ENCODE data around the gene INPP5A.
"Not testable (repeated sequence)": the region's sequence is repeated elsewhere in the genome, so short reads cannot be mapped to it uniquely, and the experiment has no call there.

The INPP5A gene

DNA sequence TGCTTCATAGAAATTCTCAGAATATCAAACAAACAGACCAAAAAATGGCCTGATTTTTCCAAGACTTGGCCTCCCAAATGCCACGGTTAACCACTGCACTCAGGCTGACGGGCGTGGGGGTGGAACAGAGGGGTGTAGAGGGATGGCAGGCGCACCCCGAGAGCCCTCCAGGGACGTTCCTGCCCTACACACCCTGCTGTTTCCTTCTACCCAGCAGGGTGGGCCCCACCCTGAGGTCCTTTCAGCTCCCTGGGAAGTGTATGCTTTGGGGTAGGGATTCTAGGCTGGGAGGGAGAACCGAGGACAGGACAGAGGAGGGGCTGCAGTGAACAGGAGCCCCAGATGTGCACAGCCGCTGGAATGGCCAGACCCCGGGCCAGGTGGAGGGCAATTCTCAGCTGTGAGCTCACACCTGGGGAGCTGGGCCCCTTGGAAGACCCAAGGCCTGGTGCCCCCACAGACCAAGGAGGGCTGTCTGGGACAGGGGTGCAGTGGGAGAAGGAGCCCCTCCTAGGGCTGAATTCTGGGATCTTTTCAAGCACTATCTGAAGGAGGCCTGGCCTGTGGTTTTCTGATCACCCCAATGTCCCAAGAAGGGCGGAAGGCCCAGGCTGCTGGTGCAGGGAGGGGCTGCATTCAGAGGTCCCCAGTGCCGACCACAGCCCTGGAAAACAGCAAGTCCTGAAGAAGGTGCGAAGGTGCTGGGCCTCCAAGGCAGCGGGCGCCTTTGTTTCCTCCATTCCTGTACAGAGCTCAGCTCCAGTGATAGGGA lies 32.9 kb upstream of the INPP5A start:
- DNase-seq: no peak

DNA sequence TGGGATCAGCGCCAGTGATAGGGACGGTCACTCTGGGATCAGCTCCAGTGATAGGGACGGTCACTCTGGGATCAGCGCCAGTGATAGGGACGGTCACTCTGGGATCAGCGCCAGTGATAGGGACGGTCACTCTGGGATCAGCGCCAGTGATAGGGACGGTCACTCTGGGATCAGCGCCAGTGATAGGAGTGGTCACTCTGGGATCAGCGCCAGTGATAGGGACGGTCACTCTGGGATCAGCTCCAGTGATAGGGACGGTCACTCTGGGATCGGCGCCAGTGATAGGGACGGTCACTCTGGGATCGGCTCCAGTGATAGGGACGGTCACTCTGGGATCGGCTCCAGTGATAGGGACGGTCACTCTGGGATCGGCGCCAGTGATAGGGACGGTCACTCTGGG lies 32.0 kb upstream of the INPP5A start:
- not testable (repeated sequence) for DNase-seq

GRCh38 chr10:132506711-132507408 lies 30.7 kb upstream of the INPP5A start:
- DNase-seq: no peak

DNA sequence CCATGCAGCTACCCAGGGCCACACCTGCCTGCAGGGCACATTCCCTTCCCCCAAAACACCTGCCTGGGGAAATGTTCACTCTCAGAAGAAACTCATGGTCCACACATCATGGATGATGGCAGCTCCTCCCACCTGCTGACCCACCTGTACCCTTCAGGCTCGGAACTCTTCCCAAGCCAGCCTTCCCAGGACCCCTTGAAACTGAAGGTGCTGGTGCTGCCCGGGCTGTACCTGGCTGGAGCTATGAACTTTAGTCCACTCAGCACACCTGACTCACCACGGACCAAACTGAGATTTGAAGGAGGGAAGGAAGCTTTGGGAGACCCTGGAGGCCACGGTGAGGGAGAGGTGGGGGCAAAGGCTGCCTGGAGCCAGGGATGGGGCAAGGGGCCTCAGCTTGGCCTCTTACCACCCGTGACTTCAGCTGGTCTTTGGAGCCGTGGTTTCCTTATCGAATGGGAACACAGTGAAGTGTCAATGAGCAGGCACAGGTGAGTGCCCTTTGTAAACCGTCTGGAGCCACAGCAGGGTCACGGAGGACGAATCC lies 30.1 kb upstream of the INPP5A start:
- DNase-seq: no peak

DNA sequence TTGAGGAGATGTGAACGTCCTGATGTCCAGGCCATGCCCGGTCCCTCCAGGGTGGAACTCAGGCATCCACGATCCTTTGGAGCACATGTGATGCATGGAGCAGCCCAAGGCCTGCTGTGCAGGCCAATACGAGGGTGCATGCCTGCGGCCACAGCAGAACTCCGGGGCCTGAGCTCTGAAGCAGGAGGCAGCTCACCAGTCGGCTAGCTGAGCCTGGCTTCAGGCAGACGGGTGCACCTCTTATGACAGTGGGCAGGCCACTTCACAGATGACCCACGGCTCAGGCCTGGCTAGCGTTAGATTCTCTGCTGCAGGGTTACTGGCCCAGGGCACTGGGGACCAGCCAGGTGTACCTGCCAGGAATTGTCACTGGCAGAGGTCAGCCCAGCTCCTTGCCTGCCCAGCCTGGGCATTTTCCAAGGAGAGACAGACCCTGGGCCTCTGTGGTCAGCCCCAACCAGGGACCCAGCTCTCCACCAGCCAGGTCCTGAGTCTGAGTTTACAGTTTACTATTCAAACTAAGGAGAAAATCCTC lies 29.6 kb upstream of the INPP5A start:
- DNase-seq: no peak

- DNase-seq: no peak
Observed at GRCh38 chr10:132508581-132509443, 28.8 kb upstream of the INPP5A start.

DNA sequence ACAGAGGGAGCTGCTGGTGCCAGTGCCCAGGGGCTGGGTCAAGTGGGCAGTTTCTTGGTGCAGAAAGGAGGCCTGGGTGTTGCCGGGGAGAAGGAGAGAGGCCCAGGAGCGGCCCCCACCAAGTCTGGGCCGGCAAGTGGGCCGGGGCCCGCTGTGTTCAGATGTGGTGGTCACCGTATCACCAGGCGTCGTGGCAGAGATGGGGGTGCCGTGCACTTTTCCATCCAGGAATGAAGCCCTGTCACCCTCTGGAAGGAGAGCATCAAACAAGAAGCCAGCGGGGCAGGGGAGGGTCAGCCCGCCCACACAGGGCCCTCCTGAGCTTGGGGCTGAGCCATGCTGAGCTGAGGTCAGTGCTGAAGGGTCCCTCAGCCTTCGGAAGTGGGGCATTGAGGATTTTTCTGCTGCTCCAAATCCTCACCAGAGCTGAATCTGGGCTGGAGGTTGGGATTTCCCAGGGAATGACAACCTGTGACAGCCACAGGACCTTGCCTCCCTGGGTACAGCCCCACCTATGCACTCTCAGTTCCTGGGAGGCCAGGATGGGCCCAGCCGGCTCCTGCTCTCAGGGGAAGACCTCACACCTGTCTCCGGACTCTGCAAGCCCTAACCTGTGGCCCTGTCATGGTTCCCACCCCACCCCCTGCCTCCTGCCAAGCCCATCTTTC lies 27.9 kb upstream of the INPP5A start:
- no peak for DNase-seq

GRCh38 chr10:132510174-132510611 lies 27.4 kb upstream of the INPP5A start:
- no peak for DNase-seq

DNA sequence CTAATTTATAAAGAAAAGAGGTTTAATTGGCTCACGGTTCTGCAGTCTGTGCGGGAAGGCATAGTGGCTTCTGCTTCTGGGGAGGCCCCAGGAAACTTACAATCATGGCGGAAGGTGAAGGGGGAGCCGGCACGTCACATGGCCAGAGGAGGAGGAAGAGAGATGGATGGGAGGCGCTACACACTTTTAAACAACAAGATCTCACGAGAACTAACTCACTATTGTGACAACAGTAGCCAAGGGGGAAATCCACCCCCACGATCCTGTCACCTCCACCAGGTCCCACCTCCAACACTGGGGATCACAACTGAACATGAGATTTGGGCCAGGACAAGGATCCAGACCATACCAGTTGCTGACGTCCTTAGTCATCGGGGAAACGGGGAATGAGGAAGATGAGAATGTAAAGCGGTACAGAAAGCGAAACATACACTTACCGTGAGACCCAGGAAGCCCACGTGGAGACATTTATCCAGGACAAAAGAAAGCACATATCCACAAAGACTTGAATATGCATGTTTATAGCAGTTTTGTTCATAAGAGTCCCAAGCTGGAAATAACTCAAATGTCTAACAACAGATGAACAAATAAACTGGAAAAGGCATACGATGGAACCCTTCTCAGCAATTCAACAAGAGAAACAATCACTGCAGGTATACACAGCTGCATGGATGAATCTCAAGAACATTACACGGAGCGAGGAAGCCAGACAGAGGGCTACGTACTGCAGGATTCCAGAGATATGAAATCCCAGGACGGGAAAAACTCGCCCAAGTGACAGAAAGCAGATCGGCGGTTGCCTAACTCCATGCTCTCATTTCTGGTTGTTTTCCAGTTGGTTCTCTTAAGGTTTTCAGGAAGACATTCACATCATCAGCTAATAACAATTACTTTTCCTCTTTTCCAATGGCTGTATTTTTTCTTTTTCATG lies 26.2 kb upstream of the INPP5A start:
- no peak for DNase-seq

DNA sequence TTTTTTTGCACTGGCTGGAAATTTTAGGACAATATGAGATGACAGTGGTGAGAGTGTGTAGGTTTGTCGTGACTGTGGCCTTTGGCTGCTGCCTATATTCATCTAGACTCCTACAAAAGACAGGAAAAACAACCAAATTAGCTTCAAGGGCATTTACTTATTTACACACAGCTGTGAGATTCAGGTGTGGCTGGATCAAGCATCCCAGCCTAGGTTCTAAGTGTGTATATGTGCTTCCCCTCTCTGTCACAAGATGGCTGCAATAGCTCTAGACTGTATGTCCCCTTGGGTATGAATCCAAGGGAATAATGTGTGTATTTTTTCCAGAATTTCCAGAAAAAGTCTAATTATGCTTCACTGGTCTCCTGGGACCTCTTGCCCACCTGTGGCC lies 25.5 kb upstream of the INPP5A start:
- DNase-seq: no peak

DNA sequence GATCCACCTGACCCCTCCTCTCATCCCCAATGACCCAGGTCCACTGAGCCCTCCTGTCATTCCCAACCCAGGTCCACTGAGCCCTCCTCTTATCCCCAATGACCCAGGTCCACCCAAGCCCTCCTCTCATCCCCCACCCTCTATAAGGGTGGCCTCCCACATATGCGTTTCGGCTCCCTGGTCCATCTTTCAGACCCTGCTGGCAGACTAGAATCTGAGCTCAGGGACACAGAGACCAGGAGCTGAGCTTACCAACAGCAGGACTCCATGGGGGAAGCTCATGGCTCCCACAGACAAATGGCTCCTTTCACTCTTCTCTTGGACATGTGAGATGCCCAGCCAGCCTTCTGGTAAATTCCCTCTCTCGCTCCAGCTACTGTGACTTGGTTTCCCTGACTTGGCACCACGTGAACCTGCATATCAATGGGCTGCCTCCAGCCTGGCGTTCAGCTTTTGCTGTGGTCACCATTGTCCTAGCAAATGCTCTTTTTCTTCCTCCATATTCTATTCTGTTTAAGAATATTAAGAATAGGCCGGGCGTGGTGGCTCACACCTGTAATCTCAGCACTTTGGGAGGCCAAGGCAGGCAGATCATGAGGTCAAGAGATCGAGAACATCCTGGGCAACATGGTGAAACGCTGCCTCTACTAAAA lies 24.8 kb upstream of the INPP5A start:
- DNase-seq: no peak

DNA sequence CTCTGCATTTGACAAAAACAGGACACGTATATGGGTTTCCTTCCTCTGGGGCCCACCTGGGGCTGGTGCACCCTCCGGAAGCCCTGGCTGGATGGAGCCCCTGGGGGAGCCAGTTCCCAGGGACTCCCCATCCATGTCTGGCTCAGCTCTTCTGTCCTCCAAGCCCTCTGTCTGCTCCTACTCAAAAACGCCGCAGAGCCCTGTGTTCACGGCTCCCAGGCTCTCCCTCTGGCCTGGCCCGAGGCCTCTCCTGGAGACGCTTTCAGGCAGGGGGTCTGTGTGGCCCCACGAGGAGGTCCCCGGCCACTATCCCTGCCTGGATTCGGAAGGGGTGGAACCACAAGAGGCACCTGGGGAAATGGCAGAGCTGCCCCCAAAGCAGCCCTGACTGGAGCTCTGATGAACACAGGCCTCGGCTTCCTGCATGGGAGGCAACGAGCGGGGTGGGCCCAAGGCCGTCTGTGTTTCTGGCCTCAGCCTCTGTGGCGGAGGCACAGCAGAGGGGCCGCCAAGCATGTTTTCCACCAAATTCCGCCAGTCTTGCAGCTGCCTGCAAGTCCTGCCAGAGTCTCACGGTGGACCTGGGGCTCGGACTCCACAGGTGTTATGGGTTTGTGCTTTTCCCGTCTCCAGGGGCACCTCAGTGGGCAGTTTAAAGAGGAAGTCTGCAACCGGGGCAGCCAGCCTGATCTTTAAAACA lies 22.6 kb upstream of the INPP5A start:
- no peak for DNase-seq

DNA sequence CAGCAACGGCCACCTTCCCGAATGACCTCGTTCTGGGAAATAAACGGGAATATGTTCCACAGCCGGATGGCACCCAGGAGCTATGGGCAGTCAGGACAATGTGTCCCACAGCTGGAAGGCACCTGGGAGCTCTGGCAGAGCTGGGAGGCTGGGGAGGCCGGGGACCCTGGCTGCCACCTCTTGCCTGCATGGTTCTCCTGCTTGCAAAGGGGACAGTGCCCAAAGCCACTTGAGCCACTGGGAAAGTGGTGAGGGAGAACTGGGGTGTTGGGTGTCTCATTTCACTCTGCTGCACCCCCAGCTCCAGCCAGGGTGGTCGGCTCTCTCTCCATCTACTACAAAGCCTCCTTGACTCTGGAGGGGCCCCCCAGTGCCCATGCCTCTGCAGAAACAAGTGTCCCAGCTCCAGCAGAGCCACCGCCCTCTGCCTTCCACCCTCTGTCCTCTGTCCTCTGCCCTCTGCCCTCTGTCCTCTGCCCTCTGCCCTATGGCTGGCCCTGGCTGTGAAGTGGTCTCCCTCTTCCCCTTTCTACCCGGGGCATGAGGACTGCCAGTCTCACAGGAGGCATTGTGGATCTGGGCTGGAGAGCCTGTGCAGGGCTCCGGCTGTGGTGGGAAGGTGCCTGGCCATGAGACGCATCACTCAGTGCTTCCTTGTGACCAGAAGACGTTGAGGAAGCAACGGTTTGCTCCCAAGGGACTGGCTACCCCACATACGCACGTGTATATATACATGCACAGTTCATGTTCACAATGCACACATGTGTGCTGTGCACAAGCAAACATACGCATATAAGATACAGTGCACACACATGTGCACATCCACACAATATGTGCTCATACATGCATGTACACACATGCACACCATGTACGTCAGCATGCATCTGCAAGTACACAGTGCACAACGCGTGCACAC lies 21.5 kb upstream of the INPP5A start:
- DNase-seq: no peak

DNA sequence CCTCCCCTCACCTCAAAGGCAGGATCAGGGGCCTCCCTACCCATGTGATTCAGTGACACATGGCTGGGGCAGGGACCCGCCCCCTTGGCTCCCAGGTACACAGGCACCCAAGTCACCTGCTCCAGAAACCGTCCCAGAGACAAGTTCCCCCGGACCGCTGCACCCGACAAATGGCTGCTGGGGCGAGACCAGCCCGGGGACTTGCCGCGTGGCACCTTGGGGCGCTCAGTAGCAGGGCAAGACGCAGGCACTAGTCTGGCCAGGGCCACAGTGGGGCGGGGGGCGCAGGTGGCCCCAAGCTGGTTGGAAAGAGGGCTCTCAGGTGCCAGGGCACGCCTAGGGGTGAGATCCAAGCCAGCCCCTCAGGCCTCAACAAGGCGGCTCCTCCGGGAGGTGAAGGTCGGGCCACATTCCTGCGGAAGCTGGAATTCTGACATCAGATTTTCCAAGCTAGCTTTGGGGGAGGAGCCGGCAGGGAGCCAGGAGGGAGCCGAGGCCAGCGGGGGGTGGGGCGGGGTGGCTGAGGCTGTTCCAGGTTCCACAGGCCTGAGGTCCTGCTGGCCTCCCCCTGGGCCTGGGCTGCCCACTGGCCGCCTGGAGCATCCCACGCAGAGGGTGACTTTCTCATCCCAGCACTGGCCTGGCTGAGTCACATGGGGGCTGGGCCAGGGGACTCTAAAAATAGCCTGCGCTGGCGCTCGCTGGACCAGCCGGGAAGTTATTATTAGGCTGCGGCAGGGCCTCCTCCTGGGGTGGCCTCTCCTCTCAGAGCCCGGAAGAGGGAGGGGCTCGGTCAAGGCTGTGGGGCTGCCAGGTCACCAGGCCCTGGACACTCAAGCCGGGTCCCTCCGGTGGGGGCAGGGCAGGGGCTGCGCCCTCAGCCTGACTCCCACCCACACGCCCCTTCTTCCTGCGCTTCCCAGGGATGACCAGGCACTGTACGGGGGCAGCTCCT lies 20.5 kb upstream of the INPP5A start:
- DNase-seq: peak; percentile 92

- DNase-seq: no peak
Observed at GRCh38 chr10:132517951-132518521, 19.6 kb upstream of the INPP5A start.

- DNase-seq: no peak
Observed at GRCh38 chr10:132518572-132519381, 18.8 kb upstream of the INPP5A start.
